Measurements from ENCODE around the gene RCC1. TPM values are rescaled to one million over a fixed set of nuclear protein-coding genes. Genes with fewer than 3 reads are reported as not detected.
"Not testable (repeated sequence)": the region's sequence is repeated elsewhere in the genome, so short reads cannot be mapped to it uniquely, and the experiment has no call there.

RCC1 gene
- total and polyA plus RNA-seq, 4 donors, result 10.0 to 20.4 (median 18.0) TPM

- no peak overlapping the region for H3K27ac ChIP-seq (ENCODE audit: low read depth, low read length)
- 100% methylated on average over 1 of the region's 10 CpGs for WGBS (ENCODE audit: insufficient coverage)
- no peaks in the 10 kb centered on the region for H3K9me3 ChIP-seq (ENCODE audit: control insufficient read depth, insufficient read depth, low read length)
- peaks cover 10% of the 10 kb centered on the region for H3K36me3 ChIP-seq (ENCODE audit: control insufficient read depth, insufficient read depth, low read length)
- DNase-seq (ENCODE audit: low read depth in 4 of 6, low spot score in 6 of 6), result no peak
- no peaks in the 10 kb centered on the region for H3K27me3 ChIP-seq (ENCODE audit: control insufficient read depth, insufficient read depth, low read length)
- H3K4me3 ChIP-seq (ENCODE audit: low read depth, low read length), result no peak overlapping the region
- H3K4me1 ChIP-seq (ENCODE audit: control insufficient read depth, insufficient read depth, low read length), result peaks cover 17% of the 10 kb centered on the region
Observed at GRCh38 chr1:28519946-28520725, 14.3 kb downstream of the RCC1 start.

- WGBS (ENCODE audit: insufficient coverage), result 94% methylated on average over 8 of the region's 12 CpGs
- H3K4me3 ChIP-seq (ENCODE audit: low read depth, low read length), result not testable (repeated sequence)
- peaks cover 17% of the 10 kb centered on the region for H3K4me1 ChIP-seq (ENCODE audit: control insufficient read depth, insufficient read depth, low read length)
Observed at GRCh38 chr1:28520796-28521195, 15.0 kb downstream of the RCC1 start.

GRCh38 chr1:28521502-28522164 is 15.8 kb downstream of the RCC1 start:
- Histone ChIP-seq H3K27ac (ENCODE audit: low read depth, low read length) (no peak overlapping the region), H3K4me1 (ENCODE audit: control insufficient read depth, insufficient read depth, low read length) (peaks cover 17% of the 10 kb centered on the region), H3K36me3 (ENCODE audit: control insufficient read depth, insufficient read depth, low read length) (peaks cover 7% of the 10 kb centered on the region), H3K27me3 (ENCODE audit: control insufficient read depth, insufficient read depth, low read length) (no peaks in the 10 kb centered on the region), H3K9me3 (ENCODE audit: control insufficient read depth, insufficient read depth, low read length) (no peaks in the 10 kb centered on the region), H3K4me3 (ENCODE audit: low read depth, low read length) (no peak overlapping the region)
- WGBS (ENCODE audit: insufficient coverage), result 87% methylated on average over 5 of the region's 6 CpGs
- no peak for DNase-seq (ENCODE audit: low read depth in 4 of 6, low spot score in 6 of 6)

More at GRCh38 chr1:28520796-28521195, 15.0 kb downstream of the RCC1 start:
- H3K36me3 ChIP-seq (ENCODE audit: control insufficient read depth, insufficient read depth, low read length); DNase-seq (ENCODE audit: low read depth in 4 of 6, low spot score in 6 of 6); H3K27me3 ChIP-seq (ENCODE audit: control insufficient read depth, insufficient read depth, low read length); H3K27ac ChIP-seq (ENCODE audit: low read depth, low read length); H3K9me3 ChIP-seq (ENCODE audit: control insufficient read depth, insufficient read depth, low read length): not testable (repeated sequence)

GRCh38 chr1:28522537-28522936 is 16.7 kb downstream of the RCC1 start:
- not testable (repeated sequence) for H3K27ac ChIP-seq (ENCODE audit: low read depth, low read length); DNase-seq (ENCODE audit: low read depth in 4 of 6, low spot score in 6 of 6); H3K27me3 ChIP-seq (ENCODE audit: control insufficient read depth, insufficient read depth, low read length); H3K4me3 ChIP-seq (ENCODE audit: low read depth, low read length); H3K9me3 ChIP-seq (ENCODE audit: control insufficient read depth, insufficient read depth, low read length); H3K36me3 ChIP-seq (ENCODE audit: control insufficient read depth, insufficient read depth, low read length)
- H3K4me1 ChIP-seq (ENCODE audit: control insufficient read depth, insufficient read depth, low read length), result peaks cover 17% of the 10 kb centered on the region
- WGBS (ENCODE audit: insufficient coverage), result 100% methylated on average over 4 of the region's 9 CpGs

GRCh38 chr1:28525002-28525642 is 19.3 kb downstream of the RCC1 start:
- not testable (repeated sequence) for DNase-seq (ENCODE audit: low read depth in 4 of 6, low spot score in 6 of 6); H3K27ac ChIP-seq (ENCODE audit: low read depth, low read length); H3K27me3 ChIP-seq (ENCODE audit: control insufficient read depth, insufficient read depth, low read length); H3K4me1 ChIP-seq (ENCODE audit: control insufficient read depth, insufficient read depth, low read length); H3K4me3 ChIP-seq (ENCODE audit: low read depth, low read length); H3K9me3 ChIP-seq (ENCODE audit: control insufficient read depth, insufficient read depth, low read length); H3K36me3 ChIP-seq (ENCODE audit: control insufficient read depth, insufficient read depth, low read length)
- WGBS (ENCODE audit: insufficient coverage), result 86% methylated on average over 5 of the region's 10 CpGs

GRCh38 chr1:28526886-28527285 is 21.0 kb downstream of the RCC1 start:
- no peak for DNase-seq (ENCODE audit: low read depth in 4 of 6, low spot score in 6 of 6)
- no peak overlapping the region for H3K4me3 ChIP-seq (ENCODE audit: low read depth, low read length)
- H3K27ac ChIP-seq (ENCODE audit: low read depth, low read length), result no peak overlapping the region
- no peaks in the 10 kb centered on the region for H3K4me1 ChIP-seq (ENCODE audit: control insufficient read depth, insufficient read depth, low read length)
- WGBS (ENCODE audit: insufficient coverage), result 97% methylated on average over 5 of the region's 9 CpGs
- H3K36me3 ChIP-seq (ENCODE audit: control insufficient read depth, insufficient read depth, low read length), result peaks cover 24% of the 10 kb centered on the region
- H3K27me3 ChIP-seq (ENCODE audit: control insufficient read depth, insufficient read depth, low read length), result no peaks in the 10 kb centered on the region
- H3K9me3 ChIP-seq (ENCODE audit: control insufficient read depth, insufficient read depth, low read length), result no peaks in the 10 kb centered on the region

GRCh38 chr1:28530456-28530855 is 24.6 kb downstream of the RCC1 start:
- DNase-seq (ENCODE audit: low read depth in 4 of 6, low spot score in 6 of 6), result no peak
- H3K27me3 ChIP-seq (ENCODE audit: control insufficient read depth, insufficient read depth, low read length), result no peaks in the 10 kb centered on the region
- H3K27ac ChIP-seq (ENCODE audit: low read depth, low read length), result no peak overlapping the region
- no peaks in the 10 kb centered on the region for H3K4me1 ChIP-seq (ENCODE audit: control insufficient read depth, insufficient read depth, low read length)
- WGBS (ENCODE audit: insufficient coverage), result 98% methylated on average over 20 of the region's 31 CpGs
- H3K9me3 ChIP-seq (ENCODE audit: control insufficient read depth, insufficient read depth, low read length), result no peaks in the 10 kb centered on the region
- no peak overlapping the region for H3K4me3 ChIP-seq (ENCODE audit: low read depth, low read length)
- H3K36me3 ChIP-seq (ENCODE audit: control insufficient read depth, insufficient read depth, low read length), result peaks cover 44% of the 10 kb centered on the region

GRCh38 chr1:28534671-28535070 is 28.8 kb downstream of the RCC1 start:
- Histone ChIP-seq H3K27ac (ENCODE audit: low read depth, low read length) (no peak overlapping the region), H3K9me3 (ENCODE audit: control insufficient read depth, insufficient read depth, low read length) (no peaks in the 10 kb centered on the region), H3K27me3 (ENCODE audit: control insufficient read depth, insufficient read depth, low read length) (no peaks in the 10 kb centered on the region), H3K4me1 (ENCODE audit: control insufficient read depth, insufficient read depth, low read length) (no peaks in the 10 kb centered on the region), H3K36me3 (ENCODE audit: control insufficient read depth, insufficient read depth, low read length) (peaks cover 71% of the 10 kb centered on the region), H3K4me3 (ENCODE audit: low read depth, low read length) (no peak overlapping the region)
- no peak for DNase-seq (ENCODE audit: low read depth in 4 of 6, low spot score in 6 of 6)
- 93% methylated on average over 4 of the region's 6 CpGs for WGBS (ENCODE audit: insufficient coverage)

- H3K9me3 ChIP-seq (ENCODE audit: control insufficient read depth, insufficient read depth, low read length), result no peaks in the 10 kb centered on the region
- no peaks in the 10 kb centered on the region for H3K4me1 ChIP-seq (ENCODE audit: control insufficient read depth, insufficient read depth, low read length)
- no peaks in the 10 kb centered on the region for H3K27me3 ChIP-seq (ENCODE audit: control insufficient read depth, insufficient read depth, low read length)
- no peak overlapping the region for H3K27ac ChIP-seq (ENCODE audit: low read depth, low read length)
- no peak for DNase-seq (ENCODE audit: low read depth in 4 of 6, low spot score in 6 of 6)
- WGBS (ENCODE audit: insufficient coverage), result 98% methylated on average over 6 of the region's 6 CpGs
- H3K36me3 ChIP-seq (ENCODE audit: control insufficient read depth, insufficient read depth, low read length), result peaks cover 70% of the 10 kb centered on the region
- H3K4me3 ChIP-seq (ENCODE audit: low read depth, low read length), result no peak overlapping the region
Observed at GRCh38 chr1:28535180-28535579, 29.3 kb downstream of the RCC1 start.
